ENCODE measurements around the gene RTKN2. TPM values are rescaled to one million over a fixed set of nuclear protein-coding genes. Genes with fewer than 3 reads are reported as not detected.

Gene RTKN2
- total RNA-seq, 2 donors from 2014 or later, result 2.1 to 3.6 TPM

- Histone ChIP-seq H3K9me3 (no peaks in the 10 kb centered on the region), H3K4me3 (no peak overlapping the region), H3K27ac (no peak overlapping the region), H3K27me3 (replicated peaks; ENCODE audit: insufficient read depth) (no peaks in the 10 kb centered on the region), H3K36me3 (no peaks in the 10 kb centered on the region), H3K4me1 (replicated peaks) (no peaks in the 10 kb centered on the region)
- no peak for DNase-seq (ENCODE audit: low spot score)
- WGBS, result 15% methylated on average over 1 of the region's 1 CpG
- intact Hi-C loops (cut with DNase I), result no loop called here
- TF ChIP-seq POLR2AphosphoS5 (IDR thresholded peaks at IDR 0.05) (no peak), CTCF (IDR thresholded peaks at IDR 0.05) (peak in 3 of 4 experiments; percentile 35 to 68 (median 48))
These were observed 3.8 kb downstream of the RTKN2 start for GRCh38 chr10:62264702-62265436.

GRCh38 chr10:62264126-62264525 is 4.5 kb downstream of the RTKN2 start:
- Histone ChIP-seq H3K27me3 (replicated peaks; ENCODE audit: insufficient read depth) (no peaks in the 10 kb centered on the region), H3K36me3 (no peaks in the 10 kb centered on the region), H3K27ac (no peak overlapping the region), H3K4me3 (no peak overlapping the region), H3K9me3 (no peaks in the 10 kb centered on the region), H3K4me1 (replicated peaks) (no peaks in the 10 kb centered on the region)
- no peak for DNase-seq (ENCODE audit: low spot score)
- TF ChIP-seq POLR2A (IDR thresholded peaks at IDR 0.05) (no peak), POLR2AphosphoS5 (IDR thresholded peaks at IDR 0.05) (no peak), CTCF (IDR thresholded peaks at IDR 0.05) (no peak)
- intact Hi-C loops (cut with DNase I), result no loop called here

DNA sequence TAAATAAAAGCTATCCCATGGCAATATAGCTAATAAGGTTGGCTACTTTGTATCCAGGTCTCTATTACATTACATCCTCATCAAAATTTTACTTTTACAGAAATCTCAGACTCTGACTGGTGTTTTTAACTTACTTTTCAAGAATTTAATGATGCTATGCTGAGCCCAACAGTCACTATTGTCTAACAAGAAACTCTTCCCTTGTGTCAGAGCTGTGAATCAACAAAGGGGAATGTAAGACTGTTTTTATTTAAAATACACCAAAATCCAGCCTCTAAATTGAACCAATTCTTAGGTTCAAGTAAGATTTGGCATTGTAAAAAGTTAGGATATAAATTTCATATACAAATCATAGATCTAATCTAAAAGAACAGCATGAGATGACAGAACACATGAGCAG is 7.0 kb downstream of the RTKN2 start:
- no peak for DNase-seq (ENCODE audit: low spot score)
- Histone ChIP-seq H3K4me1 (replicated peaks) (no peaks in the 10 kb centered on the region), H3K27ac (no peak overlapping the region), H3K36me3 (no peaks in the 10 kb centered on the region), H3K27me3 (replicated peaks; ENCODE audit: insufficient read depth) (no peaks in the 10 kb centered on the region), H3K4me3 (no peak overlapping the region), H3K9me3 (no peaks in the 10 kb centered on the region)
- TF ChIP-seq POLR2AphosphoS5 (IDR thresholded peaks at IDR 0.05), result no peak
- TF ChIP-seq POLR2A (IDR thresholded peaks at IDR 0.05), result no peak
- TF ChIP-seq CTCF (IDR thresholded peaks at IDR 0.05), result no peak
- intact Hi-C loops (cut with DNase I), result no loop called here

DNA sequence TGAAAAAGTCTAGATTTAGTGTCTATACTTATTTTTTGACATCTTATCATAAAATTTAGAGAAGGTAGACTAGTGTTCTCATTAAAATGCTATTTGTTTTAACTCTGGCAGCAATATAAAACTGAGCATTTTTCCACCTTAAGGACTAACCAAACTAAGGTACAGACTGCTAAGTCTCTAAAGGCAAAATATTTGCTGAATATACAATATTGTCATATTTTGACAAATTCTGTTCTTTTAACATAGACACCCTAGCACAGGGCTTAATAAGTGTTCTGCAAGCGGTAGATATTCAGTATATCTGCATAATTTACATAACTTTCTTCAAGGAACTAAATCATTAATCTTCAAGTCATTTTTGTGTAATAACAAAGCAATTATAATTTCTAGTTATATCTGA is 8.6 kb downstream of the RTKN2 start:
- Histone ChIP-seq H3K9me3 (no peaks in the 10 kb centered on the region), H3K27ac (no peak overlapping the region), H3K36me3 (no peaks in the 10 kb centered on the region), H3K4me3 (no peak overlapping the region), H3K4me1 (replicated peaks) (no peaks in the 10 kb centered on the region), H3K27me3 (replicated peaks; ENCODE audit: insufficient read depth) (no peaks in the 10 kb centered on the region)
- WGBS, result 94% methylated on average over 1 of the region's 1 CpG
- no peak for TF ChIP-seq CTCF (IDR thresholded peaks at IDR 0.05)
- TF ChIP-seq POLR2AphosphoS5 (IDR thresholded peaks at IDR 0.05), result no peak
- TF ChIP-seq POLR2A (IDR thresholded peaks at IDR 0.05), result no peak
- intact Hi-C loops (cut with DNase I), result no loop called here
- DNase-seq (ENCODE audit: low spot score), result no peak

GRCh38 chr10:62259456-62259855 is 9.2 kb downstream of the RTKN2 start:
- WGBS, result 96% methylated on average over 4 of the region's 4 CpGs
- Histone ChIP-seq H3K27ac (no peak overlapping the region), H3K27me3 (replicated peaks; ENCODE audit: insufficient read depth) (no peaks in the 10 kb centered on the region), H3K36me3 (no peaks in the 10 kb centered on the region), H3K9me3 (no peaks in the 10 kb centered on the region), H3K4me1 (replicated peaks) (no peaks in the 10 kb centered on the region), H3K4me3 (no peak overlapping the region)
- intact Hi-C loops (cut with DNase I), result no loop called here
- no peak for TF ChIP-seq POLR2AphosphoS5 (IDR thresholded peaks at IDR 0.05)
- TF ChIP-seq POLR2A (IDR thresholded peaks at IDR 0.05), result no peak
- TF ChIP-seq CTCF (IDR thresholded peaks at IDR 0.05), result no peak
- no peak for DNase-seq (ENCODE audit: low spot score)
